Mucosa of descending colon (tissue), 3 donors: ENCODE measurements around the gene SOHLH1. TPM values are rescaled to one million over a fixed set of nuclear protein-coding genes. Genes with fewer than 3 reads are reported as not detected.

ENCODE experiments used
- ATAC-seq: fragments of 200-7000 bp; cut with Tn5 transposase; one replicate; pipeline ENCODE4 v1.9.1; 2020; ENCODE audit warnings: mild to moderate bottlenecking, moderate library complexity
- DNase-seq, 3 donors: peaks; one replicate each; pipeline ENCODE4 v3.0.0-alpha.2; 2020
- H3K36me3 ChIP-seq: fragments of 200-600 bp; one replicate; pipeline ENCODE4 v1.8.0; 2021; ENCODE audit warnings: low read depth, mild to moderate bottlenecking
- H3K4me1 ChIP-seq: fragments of 200-600 bp; one replicate; pipeline ENCODE4 v1.8.0; 2021; ENCODE audit warnings: low read depth, mild to moderate bottlenecking
- H3K4me3 ChIP-seq: fragments of 200-600 bp; one replicate; pipeline ENCODE4 v1.8.0; 2021; ENCODE audit warnings: mild to moderate bottlenecking
- H3K9me3 ChIP-seq: fragments of 200-600 bp; one replicate; pipeline ENCODE4 v1.8.0; 2021; ENCODE audit warnings: mild to moderate bottlenecking
- CTCF ChIP-seq: fragments of 200-600 bp; IDR thresholded peaks from one replicate; pipeline ENCODE4 v1.8.0; 2022; ENCODE audit warnings: antibody characterized with exemption, mild to moderate bottlenecking
- intact Hi-C, 2 donors: fragments of 100-400 bp; cut with DNase I in 1 of 2; cut with micrococcal nuclease in 1 of 2; formaldehyde crosslinking; loops; one replicate each; pipeline versions ENCODE4 v1.11.0 to v1.11.1; 2022; cut with DNase I, micrococcal nuclease
- total RNA-seq, 3 donors: library from RNA; stranded (reverse); fragmentation: NEBNext Ultra II Directional in 2 of 3; extraction: Animal tissue kit (Norgen Biotek cat#: 25700) in 2 of 3; gene quantifications; one replicate each; pipeline versions ENCODE4 v1.2.1 to v1.2.4, GENCODE V29; 2021 to 2023
- donor health status: DM: no; HTN: no; CAD: no; lungs with moderate emphysema.
- donor health status: DM: no; HTN: no; CAD: no.
- donor health status: DM: no; HTN: yes; CAD: no.

The SOHLH1 gene
- total RNA-seq, 3 donors from 2014 or later, result not detected

- ATAC-seq (no peak), DNase-seq (no peak)
- TF ChIP-seq CTCF, result no peak
- H3K4me3 ChIP-seq, result no peak overlapping the region
- H3K4me1 ChIP-seq, result no peaks in the 10 kb centered on the region
- no peaks in the 10 kb centered on the region for H3K36me3 ChIP-seq
- intact Hi-C loops, result no loop called here
- peaks cover 4% of the 10 kb centered on the region for H3K9me3 ChIP-seq
These were observed 33.4 kb upstream of the SOHLH1 start for GRCh38 chr9:135732569-135733257.

GRCh38 chr9:135731454-135731853, 32.2 kb upstream of the SOHLH1 start:
- peaks cover 4% of the 10 kb centered on the region for H3K9me3 ChIP-seq
- H3K4me1 ChIP-seq, result no peaks in the 10 kb centered on the region
- no peak for TF ChIP-seq CTCF
- DNase-seq (no peak), ATAC-seq (no peak)
- H3K36me3 ChIP-seq, result no peaks in the 10 kb centered on the region
- intact Hi-C loops, result no loop called here
- H3K4me3 ChIP-seq, result no peak overlapping the region

- no peaks in the 10 kb centered on the region for H3K36me3 ChIP-seq
- no peak for TF ChIP-seq CTCF
- no peak overlapping the region for H3K4me3 ChIP-seq
- H3K9me3 ChIP-seq, result peaks cover 4% of the 10 kb centered on the region
- ATAC-seq (no peak), DNase-seq (no peak)
- intact Hi-C loops, result no loop called here
- H3K4me1 ChIP-seq, result no peaks in the 10 kb centered on the region
These were observed 30.2 kb upstream of the SOHLH1 start for GRCh38 chr9:135729480-135729879.

- H3K4me1 ChIP-seq, result no peaks in the 10 kb centered on the region
- DNase-seq, result no peak
- H3K36me3 ChIP-seq, result no peaks in the 10 kb centered on the region
- no peak overlapping the region for H3K4me3 ChIP-seq
- intact Hi-C loops, result no loop called here
- peaks cover 4% of the 10 kb centered on the region for H3K9me3 ChIP-seq
- no peak for ATAC-seq
- no peak for TF ChIP-seq CTCF
These were observed 29.3 kb upstream of the SOHLH1 start for GRCh38 chr9:135728436-135729110.

- no peak for DNase-seq
- no peak for ATAC-seq
- H3K36me3 ChIP-seq, result no peaks in the 10 kb centered on the region
- intact Hi-C loops, result no loop called here
- peaks cover 4% of the 10 kb centered on the region for H3K9me3 ChIP-seq
- TF ChIP-seq CTCF, result no peak
- H3K4me3 ChIP-seq, result no peak overlapping the region
- no peaks in the 10 kb centered on the region for H3K4me1 ChIP-seq
These were observed 28.1 kb upstream of the SOHLH1 start for GRCh38 chr9:135727257-135727875.
